NT2/D1 (cell line): ENCODE results near the gene ELMO1.

ENCODE experiments used
- DNase-seq: peaks from one replicate; pipeline ENCODE4 v3.0.0-alpha.2; 2011; ENCODE audit warnings: low read depth, low spot score
- H3K27me3 ChIP-seq: 2 replicates; pipeline ENCODE4 v1.6.0; 2011; ENCODE audit warnings: mild to moderate bottlenecking; ENCODE audit not compliant: insufficient read length, insufficient read depth
- H3K36me3 ChIP-seq: 2 replicates; pipeline ENCODE4 v1.6.1; 2011; ENCODE audit warnings: mild to moderate bottlenecking, low read length, mixed read lengths; ENCODE audit not compliant: insufficient read depth, insufficient read length
- H3K4me1 ChIP-seq: 2 replicates; pipeline ENCODE4 v1.5.1; 2011; ENCODE audit not compliant: insufficient read depth, insufficient read length
- H3K4me3 ChIP-seq: 2 replicates; pipeline ENCODE4 v1.5.1; 2011; ENCODE audit warnings: low read depth; ENCODE audit not compliant: insufficient read length
- H3K9ac ChIP-seq: 2 replicates; pipeline ENCODE4 v1.6.0; 2011; ENCODE audit warnings: low read depth; ENCODE audit not compliant: insufficient read length
- H3K9me3 ChIP-seq: 2 replicates; pipeline ENCODE4 v1.5.1; 2011; ENCODE audit warnings: mild to moderate bottlenecking, low read length; ENCODE audit not compliant: insufficient read depth
- SUZ12 ChIP-seq: IDR thresholded peaks from 2 replicates; pipeline ENCODE4 v1.6.1; 2011; ENCODE audit not compliant: insufficient read length, insufficient read depth; ENCODE audit errors: extremely low read depth
- YY1 ChIP-seq: IDR thresholded peaks from 2 replicates; pipeline ENCODE4 v1.6.1; 2011; ENCODE audit not compliant: insufficient read length, insufficient read depth
- ZNF274 ChIP-seq: IDR thresholded peaks from 2 replicates; pipeline ENCODE4 v1.6.1; 2011; ENCODE audit warnings: mild to moderate bottlenecking, low read depth, low read length

Gene ELMO1

DNA sequence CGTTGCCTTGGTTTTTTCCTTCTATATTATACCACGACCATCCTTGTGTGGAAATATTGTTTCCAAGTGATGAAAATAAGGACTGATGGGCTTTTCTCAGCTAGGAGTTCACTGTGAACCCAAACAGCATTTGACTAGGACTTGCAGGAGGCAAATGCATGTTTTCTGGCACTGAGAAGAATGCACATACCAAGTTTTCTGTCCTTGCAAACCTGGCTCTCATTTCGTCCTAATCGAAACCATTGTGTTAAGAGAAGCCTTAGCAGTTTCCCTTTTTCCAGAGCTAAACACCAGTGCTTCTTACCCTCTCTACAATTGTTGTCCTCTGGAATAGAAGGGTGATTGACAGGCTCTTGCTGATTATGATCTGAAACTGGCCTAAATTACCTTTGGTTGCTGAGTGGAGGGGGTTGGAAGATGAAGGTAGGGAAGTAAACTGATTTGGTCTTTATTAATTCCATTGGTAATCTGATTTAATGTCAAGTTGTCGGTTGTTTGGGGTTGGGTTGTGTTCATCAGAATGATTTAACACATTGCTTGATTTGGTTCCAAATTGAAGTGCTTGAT, 33.1 kb upstream of the ELMO1 start:
- Histone ChIP-seq H3K27me3 (no peaks in the 10 kb centered on the region), H3K9ac (no peak overlapping the region), H3K4me3 (no peak overlapping the region), H3K36me3 (no peaks in the 10 kb centered on the region), H3K9me3 (peaks cover under 1% of the 10 kb centered on the region; the same call in 1 of the 2 replicates), H3K4me1 (no peaks in the 10 kb centered on the region)
- no peak for DNase-seq
- TF ChIP-seq SUZ12 (no peak), YY1 (no peak), ZNF274 (no peak)

DNA sequence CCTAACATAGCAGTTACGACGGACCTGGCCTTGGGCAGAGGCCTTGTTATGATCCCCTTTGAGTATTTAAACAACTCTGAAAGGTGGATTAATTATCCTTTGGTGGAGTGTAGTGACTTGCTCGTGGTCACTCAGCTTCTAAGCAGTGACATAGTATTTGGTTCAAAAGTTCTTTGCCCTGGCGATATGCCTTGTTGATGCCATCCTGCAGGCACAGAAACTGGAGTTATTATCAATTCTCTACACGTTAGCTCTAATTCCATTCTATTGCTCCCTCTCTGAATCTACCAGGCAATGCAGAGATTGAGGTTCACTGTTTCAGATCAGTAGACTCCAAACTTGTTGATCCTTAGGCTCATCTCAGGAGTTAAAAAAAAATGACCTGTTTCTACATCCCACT, 32.5 kb upstream of the ELMO1 start:
- H3K9me3 ChIP-seq, result no peaks in the 10 kb centered on the region
- no peaks in the 10 kb centered on the region for H3K4me1 ChIP-seq
- no peak overlapping the region for H3K4me3 ChIP-seq
- no peaks in the 10 kb centered on the region for H3K27me3 ChIP-seq
- no peak overlapping the region for H3K9ac ChIP-seq
- TF ChIP-seq SUZ12 (no peak), YY1 (no peak), ZNF274 (no peak)
- H3K36me3 ChIP-seq, result no peaks in the 10 kb centered on the region
- no peak for DNase-seq

DNA sequence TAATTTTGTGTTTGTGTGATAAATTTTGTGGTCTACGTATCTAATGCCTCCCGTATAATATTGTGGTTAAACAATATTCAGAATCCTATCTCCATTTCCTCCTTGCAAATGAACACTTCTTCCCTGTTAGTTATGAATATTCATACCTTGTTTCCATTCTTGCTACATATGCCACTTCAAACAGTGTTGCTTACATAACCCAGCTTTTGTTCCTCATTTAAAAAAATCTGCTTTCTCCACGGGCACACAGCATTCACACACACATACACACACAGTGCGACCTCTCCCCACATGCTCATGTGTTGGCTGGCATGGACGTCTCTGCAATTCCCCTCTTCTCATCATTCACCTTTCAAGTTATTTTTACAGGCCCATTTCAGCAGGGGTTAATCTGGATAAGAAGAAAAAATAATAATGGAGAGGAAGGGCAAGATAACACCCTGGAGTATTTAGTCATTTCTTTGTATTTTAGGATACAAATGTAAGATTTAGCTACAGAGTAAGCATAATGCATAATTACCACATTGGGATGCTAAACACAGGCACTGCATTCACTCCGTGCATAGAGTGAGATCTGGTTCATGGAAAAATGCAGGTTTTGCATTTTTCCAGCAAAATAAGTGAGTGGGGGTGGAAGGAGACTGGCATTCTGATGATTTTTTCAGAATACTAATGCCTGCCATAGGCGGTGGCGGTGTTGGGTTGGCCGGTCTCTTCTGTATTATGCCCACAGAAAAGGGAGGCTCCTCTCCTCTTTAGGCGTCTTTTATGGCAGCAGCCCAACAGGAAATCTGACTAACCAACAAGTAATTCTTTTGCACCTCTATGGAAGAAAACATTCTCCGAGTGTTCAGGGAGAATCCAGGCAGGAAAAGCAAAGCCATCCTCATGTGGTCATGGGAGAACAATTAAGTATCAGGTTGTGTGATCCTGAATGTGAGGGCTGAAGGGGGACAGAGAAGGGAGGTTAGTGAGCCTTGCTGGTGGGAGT, 31.7 kb upstream of the ELMO1 start:
- Histone ChIP-seq H3K9me3 (no peaks in the 10 kb centered on the region), H3K27me3 (no peaks in the 10 kb centered on the region), H3K4me1 (no peaks in the 10 kb centered on the region), H3K4me3 (no peak overlapping the region), H3K9ac (no peak overlapping the region), H3K36me3 (no peaks in the 10 kb centered on the region)
- DNase-seq, result no peak
- TF ChIP-seq ZNF274, result no peak
- no peak for TF ChIP-seq SUZ12
- TF ChIP-seq YY1, result no peak

DNA sequence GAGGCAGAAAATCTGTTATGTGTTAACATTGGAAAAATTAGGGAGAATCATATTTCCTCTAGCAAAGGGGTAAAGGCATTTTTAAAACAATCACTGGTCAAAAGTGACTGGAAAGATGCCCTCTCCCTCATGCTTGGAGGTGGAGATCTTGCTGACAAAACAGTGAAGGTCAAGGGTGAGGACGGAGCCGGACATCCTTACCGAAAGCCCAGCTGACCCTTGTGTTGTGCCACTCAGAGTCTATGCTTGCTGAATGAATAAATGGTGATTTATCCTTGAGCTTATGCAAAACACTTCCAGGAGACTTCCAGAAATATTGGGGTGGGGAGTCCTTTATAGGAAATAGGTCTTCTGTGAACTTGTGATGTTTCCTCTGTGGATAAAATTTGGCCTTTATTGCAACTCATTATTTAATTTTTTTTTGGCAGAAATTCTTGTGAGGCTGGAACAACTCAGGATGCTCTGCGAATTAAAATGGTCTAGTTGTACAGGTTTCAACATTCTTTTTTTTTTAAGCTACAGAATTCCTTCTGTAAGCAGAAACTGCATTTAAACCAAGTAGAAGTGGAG, 28.3 kb upstream of the ELMO1 start:
- Histone ChIP-seq H3K4me1 (no peaks in the 10 kb centered on the region), H3K27me3 (no peaks in the 10 kb centered on the region), H3K36me3 (no peaks in the 10 kb centered on the region), H3K9ac (no peak overlapping the region), H3K9me3 (no peaks in the 10 kb centered on the region), H3K4me3 (no peak overlapping the region)
- TF ChIP-seq ZNF274, result no peak
- no peak for TF ChIP-seq SUZ12
- no peak for TF ChIP-seq YY1
- DNase-seq, result no peak

DNA sequence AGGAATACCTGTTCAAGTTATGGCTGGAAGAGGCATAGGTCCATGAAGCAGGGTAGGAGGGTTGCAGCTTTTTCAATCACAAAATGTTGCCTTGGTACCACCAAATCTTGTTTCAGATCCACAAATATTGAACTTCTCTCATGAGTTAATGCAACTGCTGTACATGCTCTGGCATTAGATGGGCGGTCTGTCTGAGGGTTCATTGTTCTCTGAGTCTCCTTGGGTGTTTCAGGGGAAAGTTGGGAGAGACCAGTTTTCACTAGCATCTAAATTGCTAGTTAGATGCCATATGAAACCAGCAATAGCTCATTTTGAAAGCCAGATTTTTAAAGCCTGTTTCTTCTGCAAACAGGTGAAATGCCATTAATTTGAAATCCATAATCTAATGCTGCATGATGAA, 27.8 kb upstream of the ELMO1 start:
- Histone ChIP-seq H3K9ac (no peak overlapping the region), H3K4me1 (no peaks in the 10 kb centered on the region), H3K9me3 (no peaks in the 10 kb centered on the region), H3K36me3 (no peaks in the 10 kb centered on the region), H3K27me3 (no peaks in the 10 kb centered on the region), H3K4me3 (no peak overlapping the region)
- DNase-seq, result no peak
- TF ChIP-seq YY1 (no peak), SUZ12 (no peak), ZNF274 (no peak)

DNA sequence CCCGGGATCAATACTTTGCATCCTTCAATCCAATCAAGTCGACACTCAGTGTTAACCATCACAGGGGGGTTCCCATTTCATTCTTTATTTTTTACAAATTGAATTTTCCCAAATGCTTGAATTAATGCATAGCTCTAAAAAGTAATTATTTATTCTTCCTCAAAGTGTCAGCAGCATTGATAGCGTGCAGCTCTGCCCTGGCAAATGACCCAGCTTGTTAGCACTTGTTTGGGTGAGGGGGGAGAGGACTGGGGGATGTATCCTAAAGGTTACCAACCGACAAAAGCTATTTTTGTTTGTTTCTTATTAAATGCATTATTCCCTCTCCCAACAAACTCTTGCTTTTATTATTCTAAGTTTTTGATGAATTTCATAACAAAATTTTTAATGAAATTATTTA, 27.0 kb upstream of the ELMO1 start:
- H3K27me3 ChIP-seq, result no peaks in the 10 kb centered on the region
- H3K4me3 ChIP-seq, result no peak overlapping the region
- TF ChIP-seq SUZ12, result no peak
- no peak for TF ChIP-seq ZNF274
- TF ChIP-seq YY1, result no peak
- H3K9ac ChIP-seq, result no peak overlapping the region
- H3K9me3 ChIP-seq, result no peaks in the 10 kb centered on the region
- no peak for DNase-seq
- H3K4me1 ChIP-seq, result no peaks in the 10 kb centered on the region
- H3K36me3 ChIP-seq, result no peaks in the 10 kb centered on the region

DNA sequence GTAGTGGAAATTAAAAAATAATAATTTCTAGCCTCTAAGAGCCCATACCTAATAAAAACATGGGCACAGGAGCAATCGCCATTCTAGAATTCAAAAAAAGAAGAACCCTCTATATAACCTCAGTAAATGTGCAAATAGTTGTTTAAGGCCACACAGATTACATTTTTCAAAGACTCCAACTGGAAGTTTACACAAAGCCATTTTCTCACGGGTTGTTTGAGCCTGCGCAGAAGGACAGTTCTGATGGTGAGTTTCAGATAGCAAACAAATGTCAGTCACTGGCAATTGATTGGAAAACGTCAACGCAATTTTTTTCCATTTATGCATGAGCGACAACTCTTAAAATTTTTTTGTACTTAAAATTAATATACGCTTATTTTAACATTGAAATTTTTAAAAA, 23.0 kb upstream of the ELMO1 start:
- H3K36me3 ChIP-seq, result no peaks in the 10 kb centered on the region
- H3K9me3 ChIP-seq, result no peaks in the 10 kb centered on the region
- H3K4me3 ChIP-seq, result no peak overlapping the region
- H3K27me3 ChIP-seq, result no peaks in the 10 kb centered on the region
- H3K4me1 ChIP-seq, result no peaks in the 10 kb centered on the region
- DNase-seq, result no peak
- TF ChIP-seq ZNF274 (no peak), SUZ12 (no peak), YY1 (no peak)
- no peak overlapping the region for H3K9ac ChIP-seq

DNA sequence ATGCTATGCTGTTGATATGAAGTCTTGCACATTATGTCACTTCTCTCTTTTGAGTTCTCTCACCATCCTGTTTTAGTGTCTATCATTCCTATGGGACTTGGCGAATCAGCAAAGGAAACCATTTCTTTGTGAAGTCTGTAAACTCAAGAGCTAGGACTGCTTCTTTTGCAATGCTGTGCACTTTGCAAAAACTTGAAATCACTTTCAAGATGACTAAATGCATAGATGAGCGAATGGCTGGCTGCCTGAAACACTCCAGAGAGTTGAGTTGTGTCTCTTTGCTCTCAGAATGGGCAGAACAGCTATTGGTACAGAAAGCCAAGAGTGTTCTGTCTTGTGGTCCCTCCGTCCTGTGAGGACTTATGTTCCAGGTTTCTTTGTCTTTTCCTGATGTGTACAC, 18.3 kb upstream of the ELMO1 start:
- Histone ChIP-seq H3K4me1 (no peaks in the 10 kb centered on the region), H3K27me3 (no peaks in the 10 kb centered on the region), H3K9ac (no peak overlapping the region), H3K4me3 (no peak overlapping the region), H3K36me3 (no peaks in the 10 kb centered on the region), H3K9me3 (no peaks in the 10 kb centered on the region)
- TF ChIP-seq ZNF274 (no peak), SUZ12 (no peak), YY1 (no peak)
- DNase-seq, result no peak
